H9 (cell line): ENCODE results near the gene PATL1. TPM values are rescaled to one million over a fixed set of nuclear protein-coding genes. Genes with fewer than 3 reads are reported as not detected.

Experiments used
- DNase-seq: peaks from one replicate; pipeline ENCODE4 v3.0.0-alpha.2; 2017
- H2AFZ ChIP-seq: one replicate; pipeline ENCODE4 v1.6.1; 2013; ENCODE audit warnings: mild to moderate bottlenecking, low read length, control low read depth, moderate library complexity
- H2AK5ac ChIP-seq: 2 replicates; pipeline ENCODE4 v1.6.1; 2013; ENCODE audit warnings: low read length, control low read depth, mixed read lengths; ENCODE audit not compliant: insufficient read length
- H2BK120ac ChIP-seq: one replicate; pipeline ENCODE4 v1.6.1; 2013; ENCODE audit warnings: low read depth, mild to moderate bottlenecking, low read length, control low read depth, inconsistent platforms; ENCODE audit not compliant: poor library complexity, severe bottlenecking
- H2BK12ac ChIP-seq: 2 replicates; pipeline ENCODE4 v1.6.1; 2013; ENCODE audit warnings: low read length, control low read depth, mixed read lengths, low read depth; ENCODE audit not compliant: insufficient read length
- H2BK15ac ChIP-seq: 2 replicates; pipeline ENCODE4 v1.6.1; 2013; ENCODE audit warnings: low read depth, low read length, control low read depth
- H2BK20ac ChIP-seq: one replicate; pipeline ENCODE4 v1.6.1; 2013; ENCODE audit warnings: low read depth, mild to moderate bottlenecking, low read length, control low read depth, inconsistent platforms; ENCODE audit not compliant: poor library complexity, severe bottlenecking
- H2BK5ac ChIP-seq: 2 replicates; pipeline ENCODE4 v1.6.1; 2013; ENCODE audit warnings: low read length, control low read depth, mixed read lengths; ENCODE audit not compliant: insufficient read length
- H3K14ac ChIP-seq: 2 replicates; pipeline ENCODE4 v1.6.1; 2013; ENCODE audit warnings: low read length, control low read depth; ENCODE audit not compliant: insufficient read depth
- H3K18ac ChIP-seq: 2 replicates; pipeline ENCODE4 v1.6.1; 2013; ENCODE audit warnings: low read depth, mild to moderate bottlenecking, mixed read lengths, low read length, control low read depth; ENCODE audit not compliant: insufficient read length
- H3K23ac ChIP-seq: 2 replicates; pipeline ENCODE4 v1.6.1; 2013; ENCODE audit warnings: low read length, control low read depth, mixed read lengths, low read depth; ENCODE audit not compliant: insufficient read length
- H3K23me2 ChIP-seq: 2 replicates; pipeline ENCODE4 v1.6.1; 2013; ENCODE audit warnings: low read depth, mild to moderate bottlenecking, mixed read lengths, low read length, control low read depth; ENCODE audit not compliant: insufficient read length, poor library complexity, severe bottlenecking
- H3K27ac ChIP-seq: 2 replicates; pipeline ENCODE4 v1.5.1; 2013; ENCODE audit warnings: low read length, control low read depth, mixed read lengths, low read depth; ENCODE audit not compliant: insufficient read length
- H3K27me3 ChIP-seq: 2 replicates; pipeline ENCODE4 v1.6.1; 2013; ENCODE audit warnings: low read length, control low read depth, inconsistent platforms; ENCODE audit not compliant: insufficient read depth
- H3K4ac ChIP-seq: 2 replicates; pipeline ENCODE4 v1.6.1; 2013; ENCODE audit warnings: low read depth, mild to moderate bottlenecking, control low read depth, inconsistent platforms, low read length, moderate library complexity
- H3K4me1 ChIP-seq: 2 replicates; pipeline ENCODE4 v1.6.1; 2013; ENCODE audit warnings: low read length, control low read depth, inconsistent platforms; ENCODE audit not compliant: insufficient read depth
- H3K4me2 ChIP-seq: 2 replicates; pipeline ENCODE4 v1.6.1; 2013; ENCODE audit warnings: low read length, control low read depth, mixed read lengths; ENCODE audit not compliant: insufficient read length, insufficient read depth
- H3K56ac ChIP-seq: 2 replicates; pipeline ENCODE4 v1.6.1; 2013; ENCODE audit warnings: low read depth, mild to moderate bottlenecking, mixed read lengths, low read length, control low read depth; ENCODE audit not compliant: insufficient read length
- H3K79me1 ChIP-seq: 2 replicates; pipeline ENCODE4 v1.6.1; 2013; ENCODE audit warnings: low read depth, mild to moderate bottlenecking, moderate library complexity, low read length, control low read depth, inconsistent platforms; ENCODE audit not compliant: insufficient read depth, poor library complexity, severe bottlenecking
- H3K79me2 ChIP-seq: 2 replicates; pipeline ENCODE4 v1.6.1; 2013; ENCODE audit warnings: low read length, control low read depth, inconsistent platforms; ENCODE audit not compliant: insufficient read depth
- H3K9ac ChIP-seq: 2 replicates; pipeline ENCODE4 v1.6.1; 2013; ENCODE audit warnings: low read length, control low read depth, mixed read lengths; ENCODE audit not compliant: insufficient read length; ENCODE audit errors: extremely low read depth
- H3K9me3 ChIP-seq: one replicate; pipeline ENCODE4 v1.6.1; 2013; ENCODE audit warnings: low read depth, low read length, inconsistent platforms; ENCODE audit not compliant: control insufficient read depth
- H3T11ph ChIP-seq: one replicate; pipeline ENCODE4 v1.6.1; 2013; ENCODE audit warnings: mild to moderate bottlenecking, low read length, control low read depth, inconsistent platforms
- H4K20me1 ChIP-seq: one replicate; pipeline ENCODE4 v1.6.1; 2013; ENCODE audit not compliant: control insufficient read depth, insufficient read length, insufficient read depth
- H4K5ac ChIP-seq: 2 replicates; pipeline ENCODE4 v1.6.1; 2013; ENCODE audit warnings: low read depth, mild to moderate bottlenecking, mixed read lengths, low read length, control low read depth; ENCODE audit not compliant: insufficient read length
- H4K8ac ChIP-seq: replicated peaks from 2 replicates; pipeline ENCODE4 v1.6.1; 2013; ENCODE audit warnings: low read length, control low read depth, mixed read lengths, low read depth; ENCODE audit not compliant: insufficient read length
- H4K91ac ChIP-seq: 2 replicates; pipeline ENCODE4 v1.6.1; 2013; ENCODE audit warnings: low read depth, mild to moderate bottlenecking, moderate library complexity, mixed read lengths, low read length, control low read depth; ENCODE audit not compliant: insufficient read length
- H3K27ac Mint-ChIP-seq, 3 experiments: 2 replicates in 2 of 3; 3 replicates in 1 of 3; pipeline ENCODE4 v1.8.0; 2020 to 2021; ENCODE audit warnings: mixed read lengths in 3 of 3, mild to moderate bottlenecking in 1 of 3, moderate library complexity in 1 of 3
- H3K27me3 Mint-ChIP-seq: 2 replicates; pipeline ENCODE4 v1.8.0; 2021; ENCODE audit warnings: low read depth, mild to moderate bottlenecking, moderate library complexity, mixed read lengths
- H3K36me3 Mint-ChIP-seq, 3 experiments: 2 replicates in 2 of 3; 3 replicates in 1 of 3; pipeline ENCODE4 v1.8.0; 2020 to 2021; ENCODE audit warnings: low read depth in 3 of 3, mixed read lengths in 3 of 3; ENCODE audit not compliant: insufficient read depth in 1 of 3
- H3K4me1 Mint-ChIP-seq, 2 experiments: 2 replicates each; pipeline ENCODE4 v1.8.0; 2020; ENCODE audit warnings: mixed read lengths in 2 of 2
- H3K4me3 Mint-ChIP-seq, 2 experiments: 2 replicates in 1 of 2; 3 replicates in 1 of 2; pipeline ENCODE4 v1.8.0; 2020 to 2021; ENCODE audit warnings: mild to moderate bottlenecking in 2 of 2, mixed read lengths in 2 of 2, moderate library complexity in 1 of 2
- H3K9me3 Mint-ChIP-seq, 2 experiments: 2 replicates in 1 of 2; 3 replicates in 1 of 2; pipeline ENCODE4 v1.8.0; 2020; ENCODE audit warnings: mild to moderate bottlenecking in 2 of 2, mixed read lengths in 2 of 2, moderate library complexity in 1 of 2
- WGBS: extraction: QIAGEN DNeasy Blood & Tissue Kit; methylation state at CpG from one replicate; pipeline ENCODE4 v1.1.7; 2013; ENCODE audit warnings: missing lambda C conversion rate, low lambda C conversion rate, mixed read lengths; ENCODE audit not compliant: insufficient read length; ENCODE audit errors: extremely low coverage; 5-methylcytosine and 5-hydroxymethylcytosine counted together
- total RNA-seq: library from RNA; stranded (reverse); gene quantifications from 2 replicates; pipeline ENCODE4 v1.2.1, GENCODE V29; 2021
- TF ChIP-seq, protein P1 (sequence below): fragments of 200-600 bp; sonication (generic); conservative IDR thresholded peaks from 3 replicates; pipeline ENCODE4 v1.8.0; 2021; ENCODE audit warnings: antibody characterized with exemption, mild to moderate bottlenecking

PATL1 gene
- total RNA-seq, 1 experiment from 2014 or later = 31.4 TPM

DNA sequence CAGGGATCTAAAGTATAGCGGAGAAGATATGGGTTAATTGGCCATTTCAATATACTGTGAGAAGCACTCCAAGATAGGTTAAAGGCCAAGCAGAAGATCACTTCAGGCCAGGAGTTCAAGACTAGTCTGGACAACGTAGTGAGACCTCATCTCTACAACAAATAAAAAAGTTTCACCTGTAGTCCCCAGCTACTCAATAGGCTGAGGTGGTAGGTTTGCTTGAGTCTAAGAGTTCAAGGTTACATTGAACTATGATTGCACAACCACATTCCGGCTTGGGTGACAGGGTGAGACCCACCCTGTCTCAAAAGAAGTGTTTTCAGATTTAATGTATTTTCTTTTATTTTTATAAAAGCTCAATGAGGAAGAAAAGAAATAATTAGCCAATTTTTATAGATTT lies 25.4 kb downstream of the PATL1 start:
- Histone ChIP-seq H3K79me2 (no peaks in the 10 kb centered on the region), H2BK15ac (no peak overlapping the region), H3K56ac (no peak overlapping the region), H4K20me1 (no peaks in the 10 kb centered on the region), H2BK120ac (no peak overlapping the region), H4K5ac (no peak overlapping the region), H3K79me1 (no peaks in the 10 kb centered on the region), H3K4ac (no peak overlapping the region), H2AK5ac (no peak overlapping the region), H3K14ac (no peak overlapping the region), H4K91ac (no peak overlapping the region), H3K18ac (no peak overlapping the region), H3K27me3 (no peaks in the 10 kb centered on the region), H2BK12ac (no peak overlapping the region), H3K27ac (no peak overlapping the region), H3K23me2 (no peaks in the 10 kb centered on the region), H3K9me3 (no peaks in the 10 kb centered on the region), H3T11ph (no peak overlapping the region), H3K9ac (no peak overlapping the region), H2AFZ (no peak overlapping the region), H3K23ac (no peak overlapping the region), H2BK20ac (no peak overlapping the region), H3K4me1 (no peaks in the 10 kb centered on the region), H2BK5ac (no peak overlapping the region), H3K4me2 (no peak overlapping the region), H4K8ac (no peak overlapping the region)
- H3K9me3 Mint-ChIP-seq = no peaks in the 10 kb centered on the region
- TF ChIP-seq, protein P1, sequence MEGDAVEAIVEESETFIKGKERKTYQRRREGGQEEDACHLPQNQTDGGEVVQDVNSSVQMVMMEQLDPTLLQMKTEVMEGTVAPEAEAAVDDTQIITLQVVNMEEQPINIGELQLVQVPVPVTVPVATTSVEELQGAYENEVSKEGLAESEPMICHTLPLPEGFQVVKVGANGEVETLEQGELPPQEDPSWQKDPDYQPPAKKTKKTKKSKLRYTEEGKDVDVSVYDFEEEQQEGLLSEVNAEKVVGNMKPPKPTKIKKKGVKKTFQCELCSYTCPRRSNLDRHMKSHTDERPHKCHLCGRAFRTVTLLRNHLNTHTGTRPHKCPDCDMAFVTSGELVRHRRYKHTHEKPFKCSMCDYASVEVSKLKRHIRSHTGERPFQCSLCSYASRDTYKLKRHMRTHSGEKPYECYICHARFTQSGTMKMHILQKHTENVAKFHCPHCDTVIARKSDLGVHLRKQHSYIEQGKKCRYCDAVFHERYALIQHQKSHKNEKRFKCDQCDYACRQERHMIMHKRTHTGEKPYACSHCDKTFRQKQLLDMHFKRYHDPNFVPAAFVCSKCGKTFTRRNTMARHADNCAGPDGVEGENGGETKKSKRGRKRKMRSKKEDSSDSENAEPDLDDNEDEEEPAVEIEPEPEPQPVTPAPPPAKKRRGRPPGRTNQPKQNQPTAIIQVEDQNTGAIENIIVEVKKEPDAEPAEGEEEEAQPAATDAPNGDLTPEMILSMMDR = no peak
- DNase-seq = no peak
- peaks cover 46 to 94% (median 90%) of the 10 kb centered on the region in 3 experiments; a peak in 6 of 7 replicates for H3K36me3 Mint-ChIP-seq
- H3K27me3 Mint-ChIP-seq = no peaks in the 10 kb centered on the region
- H3K4me1 Mint-ChIP-seq = no peaks in the 10 kb centered on the region
- no peak overlapping the region for H3K4me3 Mint-ChIP-seq
- no peak overlapping the region for H3K27ac Mint-ChIP-seq
- WGBS = no CpG with 5 or more reads among the region's 3 CpGs
